GM10266 (cell line): Measurements from ENCODE around the gene TEKT3.

Source experiments
- DNase-seq: peaks from one replicate; pipeline ENCODE4 v3.0.0; 2012; ENCODE audit errors: extremely low spot score
- TF ChIP-seq, protein P1 (sequence below): IDR thresholded peaks from 2 replicates; pipeline ENCODE4 v1.5.1; 2012; ENCODE audit warnings: mild to moderate bottlenecking, low read depth; ENCODE audit not compliant: control insufficient read depth, insufficient read depth; ENCODE audit errors: missing control alignments

Gene TEKT3

DNA sequence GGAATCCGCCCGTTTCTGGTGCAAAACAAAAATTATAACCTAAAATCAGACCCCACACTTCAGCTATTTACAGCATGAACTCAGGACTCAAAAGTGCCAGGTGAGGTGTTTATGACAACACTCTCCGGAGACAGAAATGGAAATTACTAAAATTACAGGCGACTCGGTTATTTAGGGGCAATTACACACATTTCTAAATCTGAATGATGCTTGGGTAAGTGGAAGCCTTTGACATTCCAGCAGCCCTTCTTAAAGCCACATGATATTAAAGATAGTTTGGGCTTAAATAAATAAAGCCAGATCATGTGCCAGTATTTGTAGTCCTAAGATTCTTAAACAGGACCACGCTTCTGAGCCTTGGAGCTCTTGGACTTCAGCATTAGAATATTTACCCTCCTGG is 39.6 kb downstream of the TEKT3 start:
- TF ChIP-seq, protein P1, sequence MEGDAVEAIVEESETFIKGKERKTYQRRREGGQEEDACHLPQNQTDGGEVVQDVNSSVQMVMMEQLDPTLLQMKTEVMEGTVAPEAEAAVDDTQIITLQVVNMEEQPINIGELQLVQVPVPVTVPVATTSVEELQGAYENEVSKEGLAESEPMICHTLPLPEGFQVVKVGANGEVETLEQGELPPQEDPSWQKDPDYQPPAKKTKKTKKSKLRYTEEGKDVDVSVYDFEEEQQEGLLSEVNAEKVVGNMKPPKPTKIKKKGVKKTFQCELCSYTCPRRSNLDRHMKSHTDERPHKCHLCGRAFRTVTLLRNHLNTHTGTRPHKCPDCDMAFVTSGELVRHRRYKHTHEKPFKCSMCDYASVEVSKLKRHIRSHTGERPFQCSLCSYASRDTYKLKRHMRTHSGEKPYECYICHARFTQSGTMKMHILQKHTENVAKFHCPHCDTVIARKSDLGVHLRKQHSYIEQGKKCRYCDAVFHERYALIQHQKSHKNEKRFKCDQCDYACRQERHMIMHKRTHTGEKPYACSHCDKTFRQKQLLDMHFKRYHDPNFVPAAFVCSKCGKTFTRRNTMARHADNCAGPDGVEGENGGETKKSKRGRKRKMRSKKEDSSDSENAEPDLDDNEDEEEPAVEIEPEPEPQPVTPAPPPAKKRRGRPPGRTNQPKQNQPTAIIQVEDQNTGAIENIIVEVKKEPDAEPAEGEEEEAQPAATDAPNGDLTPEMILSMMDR = no peak
- no peak for DNase-seq

DNA sequence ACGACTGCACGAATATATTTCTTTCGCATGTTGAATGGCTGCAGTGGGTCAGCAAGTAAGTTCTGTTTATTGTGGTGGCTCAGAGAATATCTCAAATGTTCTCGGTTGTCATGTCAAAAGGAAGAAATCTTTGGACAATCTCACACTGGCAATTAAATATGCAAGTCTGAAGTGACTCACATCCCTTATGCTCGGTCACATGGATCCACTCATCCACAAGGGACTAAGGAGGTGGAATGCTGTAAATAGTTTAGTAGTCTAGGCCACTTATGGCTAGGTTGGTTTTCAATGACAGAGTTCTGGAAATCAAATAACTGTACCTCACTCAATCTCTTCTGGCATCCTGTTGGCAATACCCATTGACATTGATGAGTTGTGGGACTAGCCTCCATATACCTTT is 43.2 kb downstream of the TEKT3 start:
- TF ChIP-seq, protein P1 = no peak
- DNase-seq = no peak

GRCh38 chr17:15293558-15293957 is 47.8 kb downstream of the TEKT3 start:
- TF ChIP-seq, protein P1 = no peak
- no peak for DNase-seq

GRCh38 chr17:15291674-15292361 is 49.6 kb downstream of the TEKT3 start:
- DNase-seq = no peak
- TF ChIP-seq, protein P1 = no peak

DNA sequence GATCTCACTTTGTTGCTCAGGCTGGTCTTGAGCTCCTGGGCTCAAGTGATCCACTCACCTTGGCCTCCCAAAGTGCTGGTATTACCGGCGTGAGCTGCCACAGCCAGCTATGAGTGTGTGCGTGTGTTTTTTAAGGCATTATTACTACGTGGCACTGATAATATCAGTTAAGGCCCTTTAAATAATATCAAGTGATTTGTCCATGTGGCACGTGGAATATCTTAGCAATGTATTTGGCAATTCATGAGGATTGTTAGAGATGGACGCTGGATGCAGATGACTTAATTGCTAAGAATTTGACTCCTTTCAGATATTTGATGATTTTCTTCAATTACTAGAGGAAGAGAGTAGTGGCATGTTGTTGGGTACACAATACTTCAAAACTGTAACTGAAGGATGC is 50.8 kb downstream of the TEKT3 start:
- TF ChIP-seq, protein P1 = no peak

DNA sequence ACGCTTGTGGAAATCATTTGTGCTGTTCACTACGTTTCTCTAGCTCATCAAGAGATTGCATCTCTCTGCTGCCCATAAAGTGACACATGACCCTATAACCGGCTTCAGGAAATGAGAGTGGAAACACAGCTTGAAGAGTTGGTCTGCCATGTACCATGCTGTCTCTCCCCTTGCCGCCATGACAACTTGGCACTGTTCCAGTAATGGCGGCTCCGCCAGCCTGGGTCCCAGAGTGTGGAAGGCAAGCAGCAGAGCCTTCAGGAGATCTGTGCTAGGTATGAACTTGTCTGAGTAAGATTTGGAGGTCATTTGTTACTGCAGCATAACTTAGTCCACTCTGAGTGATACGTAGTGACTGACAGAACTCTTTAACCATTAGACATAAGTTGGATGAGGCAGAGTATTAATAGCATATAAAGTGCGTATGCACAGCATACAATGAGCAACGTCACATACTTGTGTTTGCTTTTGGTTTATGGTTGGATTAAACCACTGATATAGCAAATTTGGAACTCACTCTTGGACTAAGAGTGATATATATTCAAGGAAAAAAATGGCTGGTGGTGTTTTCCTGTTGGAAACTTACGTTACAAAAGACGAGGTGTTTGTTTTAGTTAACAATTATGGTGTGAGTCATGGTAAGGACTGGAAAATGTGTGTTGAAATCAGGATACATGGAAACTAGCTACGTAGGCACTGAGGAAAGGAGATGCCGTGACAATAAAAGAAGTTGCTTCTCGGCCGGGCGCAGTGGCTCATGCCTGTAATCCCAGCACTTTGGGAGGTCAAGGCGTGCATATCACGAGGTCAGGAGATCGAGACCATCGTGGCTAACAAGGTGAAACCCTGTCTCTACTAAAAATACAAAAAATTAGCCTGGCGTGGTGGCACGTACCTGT is 51.9 kb downstream of the TEKT3 start:
- DNase-seq = no peak
- TF ChIP-seq, protein P1 = no peak

More for the DNA sequence above, 50.8 kb downstream of the TEKT3 start:
- no peak for DNase-seq

DNA sequence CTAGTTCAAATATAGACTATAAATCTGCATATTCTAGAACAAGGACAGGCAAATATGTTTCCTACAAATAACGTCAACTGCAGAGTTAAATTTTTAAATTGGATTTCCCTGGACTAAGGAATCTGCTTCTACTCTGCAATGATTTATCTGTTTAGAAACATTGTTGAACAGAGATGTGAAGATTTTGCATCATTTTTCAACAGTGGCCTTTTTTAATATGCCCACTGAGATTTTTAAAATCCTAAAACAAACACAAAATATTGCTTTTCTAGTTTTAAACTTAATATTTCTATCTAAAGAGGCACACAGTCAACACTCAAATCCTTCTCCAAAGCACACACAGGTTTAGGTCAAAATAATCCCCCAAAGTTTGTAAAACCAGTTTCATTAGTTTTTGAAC is 52.5 kb downstream of the TEKT3 start:
- TF ChIP-seq, protein P1 = no peak
- DNase-seq = no peak
